IPS DF 4.7 (cell line): Measurements from ENCODE around the gene OR2T35.
"Not testable (repeated sequence)": the region's sequence is repeated elsewhere in the genome, so short reads cannot be mapped to it uniquely, and the experiment has no call there.

Experiments
- DNase-seq: peaks from one replicate; pipeline ENCODE4 v3.0.0-alpha.2; 2013; ENCODE audit warnings: low spot score; ENCODE audit errors: extremely low read depth

The OR2T35 gene, protein sequence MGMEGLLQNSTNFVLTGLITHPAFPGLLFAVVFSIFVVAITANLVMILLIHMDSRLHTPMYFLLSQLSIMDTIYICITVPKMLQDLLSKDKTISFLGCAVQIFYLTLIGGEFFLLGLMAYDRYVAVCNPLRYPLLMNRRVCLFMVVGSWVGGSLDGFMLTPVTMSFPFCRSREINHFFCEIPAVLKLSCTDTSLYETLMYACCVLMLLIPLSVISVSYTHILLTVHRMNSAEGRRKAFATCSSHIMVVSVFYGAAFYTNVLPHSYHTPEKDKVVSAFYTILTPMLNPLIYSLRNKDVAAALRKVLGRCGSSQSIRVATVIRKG

DNA sequence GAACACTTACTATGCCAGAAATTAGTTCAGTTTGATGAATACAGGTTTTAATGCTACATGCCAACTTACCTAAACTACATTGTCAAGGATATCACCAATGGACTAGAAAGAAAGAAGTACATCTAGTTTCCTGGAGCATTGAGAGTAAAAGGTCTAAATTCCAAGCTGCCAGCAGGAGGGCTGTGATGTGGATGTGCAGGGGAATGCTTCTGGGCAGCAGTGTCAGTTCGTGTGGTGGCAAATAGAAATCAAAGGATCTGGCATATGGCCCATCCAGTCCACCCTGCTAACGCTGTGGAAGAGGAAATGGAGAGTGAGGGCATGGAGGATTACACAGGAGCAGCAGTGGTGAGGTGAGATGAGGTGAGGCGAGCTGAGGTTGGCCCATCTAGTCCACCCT, at the start of gene OR2T35:
Gene OR2T35 (minus strand): TSS at position 101 of the 400 bp plus-strand sequence. CDS start 6,020 bp downstream, outside the sequence.
- DNase-seq: not testable (repeated sequence)

DNA sequence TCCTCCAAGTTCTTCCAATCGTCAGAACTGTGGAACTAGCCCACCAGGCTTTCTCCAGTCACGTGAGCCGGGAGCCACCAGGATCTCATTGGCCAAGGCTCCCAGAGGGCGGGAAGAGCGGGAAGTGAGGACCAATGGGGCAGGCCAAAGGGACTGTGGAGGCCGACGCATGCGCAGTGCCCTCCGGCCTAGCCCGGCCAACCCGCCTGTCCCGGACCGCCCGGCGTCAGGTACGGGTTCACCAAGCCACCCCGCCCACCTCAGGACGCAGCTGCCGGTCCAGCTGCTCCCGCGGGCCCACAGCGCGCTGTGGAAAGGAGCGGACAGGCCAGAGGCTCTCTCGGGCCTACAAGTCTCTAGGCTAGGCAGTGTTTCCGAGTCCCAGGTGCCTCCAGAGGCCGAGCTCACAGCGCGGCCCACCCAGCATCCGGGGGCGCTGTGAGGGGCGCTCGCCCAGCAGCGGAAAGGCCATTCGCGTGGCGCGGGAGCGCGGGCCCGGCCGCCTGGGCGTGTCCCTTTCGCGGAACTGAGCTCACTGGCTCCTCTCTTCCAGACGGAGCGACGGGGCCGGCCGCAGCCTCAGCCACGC, 46.6 kb upstream of the OR2T35 start:
- no peak for DNase-seq

- no peak for DNase-seq
Measured at GRCh38 chr1:248688527-248689298, 43.6 kb upstream of the OR2T35 start.

DNA sequence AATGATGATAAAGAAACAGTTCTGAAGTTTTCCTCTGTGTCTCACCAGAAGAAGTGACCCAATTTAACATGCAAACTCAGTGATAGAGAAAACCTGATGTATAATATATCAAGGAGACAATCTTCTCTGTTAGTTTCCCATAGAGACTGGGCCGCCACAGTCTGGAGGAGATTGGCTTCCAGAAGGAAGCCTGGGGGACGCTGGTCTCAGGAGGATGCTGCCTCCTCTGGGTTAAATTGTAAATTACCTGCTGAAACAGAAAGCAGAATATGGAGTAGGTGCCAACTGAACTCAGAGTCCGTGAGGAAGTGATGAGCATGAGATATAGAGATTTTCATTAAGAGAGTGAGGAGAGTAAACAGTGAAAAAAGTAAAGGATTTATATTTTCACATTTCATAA, 41.7 kb upstream of the OR2T35 start:
- no peak for DNase-seq

DNA sequence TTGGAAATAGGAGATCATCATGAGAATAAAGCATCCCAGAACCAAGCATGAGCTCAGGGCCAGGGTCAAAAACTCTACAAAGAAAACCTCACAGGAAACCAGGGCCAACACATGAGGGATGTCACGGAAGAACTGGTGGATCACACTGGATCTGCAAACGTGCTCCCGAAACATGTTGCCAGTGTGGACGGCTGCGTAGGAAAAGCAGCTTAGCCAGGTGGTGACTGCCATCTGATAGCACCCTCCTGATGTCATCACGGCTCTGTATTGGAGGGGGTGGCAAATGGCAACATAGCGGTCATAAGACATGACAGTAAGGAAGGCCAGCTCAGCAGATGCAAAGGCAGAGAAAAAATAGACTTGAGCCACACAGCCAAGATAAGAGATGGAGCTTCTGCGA, 36.6 kb upstream of the OR2T35 start:
- no peak for DNase-seq

DNA sequence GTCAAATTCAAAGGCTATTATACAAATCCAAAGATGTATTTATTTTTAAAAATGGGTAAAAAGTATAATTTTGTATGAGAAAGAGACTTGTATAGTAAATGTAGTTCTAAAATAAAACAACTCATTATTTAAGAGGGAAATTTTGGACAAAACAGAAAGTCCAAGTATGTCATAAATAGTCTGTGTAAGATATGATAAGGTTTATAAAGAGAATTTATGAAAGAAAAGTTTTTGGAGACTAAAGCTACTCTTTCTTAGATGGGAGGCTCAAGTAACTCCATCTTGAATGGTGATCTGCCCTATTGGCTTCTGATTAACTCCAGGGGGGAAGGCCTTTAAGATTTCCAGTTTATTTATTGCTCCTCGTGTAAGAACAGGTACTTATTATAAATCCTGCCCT, 24.9 kb upstream of the OR2T35 start:
- no peak for DNase-seq

DNA sequence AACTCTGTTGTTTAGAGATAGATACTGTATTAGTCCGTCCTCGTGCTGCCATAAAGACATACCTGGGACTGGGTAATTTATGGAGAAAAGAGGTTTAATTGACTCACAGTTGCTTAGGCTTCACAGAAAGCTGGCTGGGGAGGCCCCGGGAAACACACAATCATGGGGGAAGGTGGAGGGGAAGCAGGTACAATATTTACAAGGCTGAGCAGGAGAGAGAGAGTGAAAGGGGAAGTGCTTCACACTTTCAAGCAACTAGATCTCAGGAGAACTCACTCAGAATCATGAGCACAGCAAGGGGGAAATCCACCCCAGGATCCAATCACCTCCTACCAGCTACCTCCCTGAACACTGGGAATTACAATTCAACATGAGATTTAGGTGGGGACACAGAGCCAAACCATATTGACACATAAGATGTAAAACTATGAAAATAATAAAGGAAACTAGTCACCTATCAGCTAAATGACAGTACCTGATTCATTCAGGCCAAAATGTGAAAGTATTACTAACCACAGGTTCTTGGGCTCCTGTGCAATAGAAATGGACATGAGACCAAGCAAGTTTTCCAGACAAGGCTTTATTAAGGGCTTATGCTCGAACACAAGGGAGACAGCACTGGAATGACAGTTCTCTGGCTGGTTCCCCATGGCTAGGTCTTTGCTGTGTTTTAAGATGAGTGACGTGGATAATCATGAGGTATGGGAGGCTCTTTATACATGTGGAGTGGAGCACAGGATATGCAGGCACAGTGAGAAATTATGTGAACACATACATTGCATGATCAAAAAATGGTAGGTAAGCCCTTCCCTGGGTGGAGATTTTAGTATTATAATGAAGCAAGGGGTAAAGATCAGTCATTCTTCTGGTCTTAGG, 18.6 kb upstream of the OR2T35 start:
- not testable (repeated sequence) for DNase-seq

DNA sequence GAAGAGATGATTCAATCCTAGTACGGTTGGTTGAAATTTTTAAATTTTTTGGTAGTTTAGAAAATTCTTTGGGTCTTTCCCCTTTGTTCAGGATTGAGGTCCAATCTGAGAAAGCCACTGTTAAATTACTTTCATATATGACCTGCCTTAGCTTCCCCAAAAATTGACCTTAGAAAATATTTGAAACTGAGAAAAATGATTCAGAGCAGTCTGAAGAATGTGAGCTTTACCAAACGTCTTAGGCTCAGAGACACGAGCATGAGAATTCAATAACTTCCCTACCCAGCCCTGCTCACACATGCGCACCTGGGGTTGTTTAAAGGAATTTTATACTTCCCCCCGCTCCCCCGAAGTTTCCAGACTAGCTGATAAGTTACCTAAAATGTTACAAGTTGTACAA, 11.7 kb upstream of the OR2T35 start:
- DNase-seq: not testable (repeated sequence)

DNA sequence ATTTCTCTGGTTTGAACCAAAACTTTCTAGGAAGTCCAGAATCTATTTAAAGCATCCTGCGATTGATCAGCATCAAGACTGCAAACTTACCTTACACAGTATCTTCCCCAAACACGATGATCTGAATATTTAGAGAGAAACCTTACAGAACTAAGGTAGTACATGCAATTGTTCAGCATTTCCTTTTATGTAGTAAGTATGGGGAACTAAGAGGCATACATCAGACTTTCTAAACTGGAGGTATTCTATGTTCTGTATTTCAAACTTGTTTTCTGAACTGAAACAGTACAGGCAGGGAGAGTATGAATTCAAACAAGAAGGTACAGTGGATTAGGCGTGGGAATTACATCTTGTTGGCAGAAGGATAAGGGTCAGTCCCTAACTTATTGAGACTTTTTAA, 10.3 kb upstream of the OR2T35 start, which contains the start of gene OR2T27:
Gene OR2T27 (minus strand): TSS at position 175 of the 400 bp plus-strand sequence. CDS start 4,644 bp downstream, outside the sequence.
- not testable (repeated sequence) for DNase-seq

DNA sequence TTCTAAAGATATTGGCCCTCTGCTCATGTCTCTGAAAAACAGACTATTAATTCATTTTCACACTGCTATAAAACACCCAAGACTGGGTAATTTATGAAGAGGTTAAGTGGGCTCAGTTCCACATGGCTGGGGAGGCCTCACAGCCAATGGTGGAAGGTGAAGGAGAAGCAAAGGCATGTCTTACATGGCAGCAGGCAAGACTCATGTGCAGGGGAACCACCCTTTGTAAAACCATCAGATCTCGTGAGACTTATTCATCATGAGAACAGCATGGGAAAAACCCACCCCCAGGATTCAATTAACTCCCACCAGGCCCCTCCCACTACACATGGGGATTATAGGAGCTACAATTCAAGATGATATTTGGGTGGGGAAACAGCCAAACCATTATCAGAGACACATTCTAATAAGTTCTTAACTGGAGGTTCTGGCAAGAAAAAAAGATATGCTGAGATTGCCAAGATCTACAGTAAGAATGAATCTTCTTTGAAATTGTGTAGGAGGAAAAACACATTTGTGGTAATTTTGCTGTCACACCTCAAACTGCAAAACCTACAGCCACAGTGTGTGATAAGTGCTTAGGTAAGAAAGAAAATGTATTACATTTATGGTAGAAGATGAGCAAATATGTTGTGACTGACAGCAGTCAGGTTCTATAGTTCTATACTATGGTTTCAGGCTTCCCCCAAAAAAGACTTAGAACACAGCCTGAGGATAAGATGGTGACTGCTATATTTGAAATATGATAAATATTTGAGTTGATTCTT, 3.9 kb upstream of the OR2T35 start:
- not testable (repeated sequence) for DNase-seq

DNA sequence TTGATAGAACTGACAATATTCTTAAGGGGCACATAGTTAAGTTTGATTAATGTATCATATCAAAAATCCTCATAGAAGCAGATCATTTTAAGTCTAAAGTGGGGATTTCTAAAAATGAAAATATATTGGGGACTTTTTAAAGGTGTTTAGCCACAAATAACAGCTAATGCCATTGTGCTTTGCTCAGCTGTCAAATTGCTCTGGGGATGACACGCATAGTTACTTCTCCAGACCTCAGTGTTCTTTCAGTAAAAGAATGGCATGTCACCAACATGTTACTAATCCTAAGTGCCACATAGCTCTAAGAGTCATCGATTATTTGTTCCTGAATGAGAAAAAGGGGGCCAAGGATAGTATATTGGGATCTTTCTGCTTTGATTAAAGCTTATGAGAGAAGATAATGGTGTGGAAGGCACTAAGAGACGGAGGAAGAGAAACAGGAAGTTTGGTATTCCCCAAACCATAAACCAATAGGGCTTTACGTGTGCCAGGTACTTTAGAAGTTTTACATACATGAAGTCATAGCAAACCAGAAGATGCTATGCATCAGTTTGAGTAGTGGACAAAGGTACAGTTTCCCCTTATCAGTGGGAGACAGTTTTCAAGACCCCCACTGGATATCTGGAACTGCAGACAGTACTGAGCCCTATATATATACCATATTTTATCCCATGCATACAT, 2.0 kb downstream of the OR2T35 start:
- DNase-seq: not testable (repeated sequence)

DNA sequence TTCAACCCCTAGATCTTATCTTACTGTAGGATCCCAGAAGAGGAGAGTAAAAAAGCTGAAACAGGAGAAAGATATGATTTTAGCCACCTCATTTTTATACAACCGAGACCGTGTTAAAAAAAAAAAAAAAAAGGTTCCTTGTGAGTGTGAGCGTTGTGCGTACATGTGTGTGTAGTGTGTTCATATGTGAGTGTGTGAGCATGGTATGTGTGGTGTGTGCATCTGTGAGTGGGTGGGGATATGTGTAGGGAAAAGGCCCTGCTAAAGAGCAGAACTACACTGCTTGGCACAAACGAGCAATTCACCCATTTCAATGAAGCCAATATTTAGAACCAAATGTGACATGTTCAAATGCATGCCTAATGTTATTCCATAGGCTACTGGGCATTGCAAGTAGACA, 3.5 kb downstream of the OR2T35 start:
- DNase-seq: not testable (repeated sequence)

DNA sequence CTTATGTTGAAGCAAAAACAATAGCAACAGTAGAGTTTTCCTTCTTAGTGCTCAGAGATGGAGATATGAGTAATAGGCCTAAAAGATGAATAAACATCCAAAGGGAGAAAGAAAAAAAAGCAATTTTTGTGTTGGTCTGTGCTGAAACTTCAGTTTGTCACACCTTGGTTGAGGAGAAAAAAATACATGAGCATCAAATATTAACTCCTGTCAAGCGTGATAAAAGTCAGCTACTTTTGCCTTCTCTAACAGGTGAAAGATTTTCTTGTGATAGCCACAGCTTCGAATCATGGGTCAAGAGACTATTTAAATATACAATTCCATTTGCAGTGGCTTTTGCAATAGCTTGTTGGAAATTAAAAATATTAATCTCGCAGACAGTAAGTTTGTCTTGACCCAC, 4.2 kb downstream of the OR2T35 start:
- DNase-seq: not testable (repeated sequence)

DNA sequence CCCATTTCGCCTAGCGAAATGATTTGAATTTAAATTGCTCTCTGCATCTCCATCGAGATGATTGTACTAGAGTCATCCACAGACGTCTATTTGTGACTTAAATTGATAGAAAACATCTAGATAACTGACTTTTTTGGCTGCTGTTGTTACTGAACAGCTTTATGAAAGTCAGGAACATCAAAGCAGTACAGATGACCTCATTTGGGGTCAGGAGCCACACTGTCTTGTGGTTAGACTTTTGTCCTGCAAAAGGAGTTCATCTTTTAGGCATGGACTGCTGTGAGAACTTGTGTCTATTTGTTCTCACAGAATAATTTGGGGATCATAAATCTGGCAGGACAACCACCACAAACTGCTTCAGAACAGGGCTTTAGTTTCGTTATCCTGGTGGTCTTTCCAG, 5.4 kb downstream of the OR2T35 start:
- DNase-seq: not testable (repeated sequence)

GRCh38 chr1:248636612-248637011, 8.5 kb downstream of the OR2T35 start:
- not testable (repeated sequence) for DNase-seq

DNA sequence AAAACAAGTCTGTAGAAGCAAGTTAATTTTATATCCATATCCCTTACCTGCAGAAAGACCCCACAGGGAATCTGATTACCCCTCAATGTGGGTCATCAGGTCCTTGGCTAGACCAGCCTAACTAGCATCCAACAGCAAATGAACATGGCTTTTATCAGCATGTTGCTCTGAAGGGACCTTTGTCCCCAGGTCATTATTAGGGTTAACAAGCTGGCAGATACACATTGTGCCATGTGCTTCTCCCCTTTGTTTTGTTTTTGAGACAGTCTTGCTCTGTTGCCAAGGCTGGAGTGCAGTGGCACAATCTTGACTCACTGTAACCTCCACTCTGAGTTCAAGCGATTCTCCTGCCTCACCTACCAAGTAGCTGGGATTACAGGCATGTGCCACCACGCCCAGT, 10.1 kb downstream of the OR2T35 start, which contains the start of gene OR2T11:
Gene OR2T11 (minus strand): TSS at position 101 of the 400 bp plus-strand sequence. CDS start 7,963 bp downstream, outside the sequence.
- not testable (repeated sequence) for DNase-seq

- DNase-seq: no peak
Measured at GRCh38 chr1:248631354-248632008, 13.6 kb downstream of the OR2T35 start.

- no peak for DNase-seq
Measured at GRCh38 chr1:248630551-248630950, 14.5 kb downstream of the OR2T35 start.
